Measurements from ENCODE around the gene CEP170.

Gene CEP170

GRCh38 chr1:243267914-243268653 lies 13.0 kb upstream of the CEP170 start:
- FAIRE-seq = no peak

DNA sequence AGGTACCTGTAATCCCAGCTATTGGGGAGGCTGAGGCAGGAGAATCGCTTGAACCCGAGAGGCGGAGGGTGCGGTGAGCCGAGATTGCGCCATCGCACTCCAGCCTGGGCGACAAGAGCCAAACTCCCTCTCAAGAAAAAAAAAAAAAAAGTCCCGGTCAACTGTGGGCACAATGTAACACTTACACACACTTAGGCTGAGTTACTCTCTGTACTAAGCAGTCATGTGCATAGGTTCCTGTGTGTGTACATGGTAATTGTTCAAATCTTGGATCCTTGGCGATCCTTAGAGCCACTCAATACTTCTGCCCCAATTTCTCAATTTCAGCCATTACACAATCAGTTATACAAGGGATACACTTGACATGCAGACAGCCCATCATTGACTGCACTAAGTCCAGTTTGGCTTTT lies 12.4 kb upstream of the CEP170 start:
- no peak for FAIRE-seq

GRCh38 chr1:243266231-243266630 lies 11.2 kb upstream of the CEP170 start:
- FAIRE-seq = no peak

DNA sequence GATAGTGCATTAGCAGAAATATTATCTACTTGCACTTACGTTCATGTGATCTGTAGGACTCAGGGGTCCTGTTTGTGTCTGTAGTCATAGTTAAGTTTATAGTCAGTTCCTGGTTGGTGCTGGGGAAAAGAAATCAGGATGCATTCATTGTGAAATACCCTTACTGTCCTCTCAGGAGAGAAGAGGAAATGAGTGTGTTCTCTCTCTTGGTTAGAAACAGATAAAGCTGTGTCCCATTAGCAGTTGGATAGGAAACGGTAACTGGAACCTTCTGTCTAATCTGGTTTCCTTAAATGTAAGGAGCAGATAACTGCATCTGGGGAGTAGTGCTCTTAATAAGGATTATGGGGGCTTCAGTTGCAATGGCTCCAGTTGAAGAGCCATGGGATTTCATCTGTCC lies 9.6 kb upstream of the CEP170 start:
- FAIRE-seq = no peak

DNA sequence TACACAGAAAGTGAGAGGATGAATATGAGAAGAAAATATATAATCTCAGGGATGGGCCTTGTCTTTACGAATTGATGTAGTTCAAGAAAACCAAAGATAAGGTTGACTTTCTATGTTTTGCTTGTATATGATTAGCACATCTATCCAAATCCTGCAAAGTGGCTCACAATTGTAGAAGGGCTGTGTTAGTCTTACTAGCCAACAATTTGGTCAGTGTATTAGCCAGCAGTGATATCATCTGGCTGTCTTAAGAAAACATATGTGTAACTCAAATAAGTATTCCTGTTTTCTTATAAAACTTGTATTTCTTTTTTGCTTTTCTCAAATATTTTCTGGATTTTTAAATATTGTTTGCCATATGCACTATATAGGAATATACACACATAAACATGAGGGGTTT lies 6.3 kb upstream of the CEP170 start:
- FAIRE-seq = no peak

DNA sequence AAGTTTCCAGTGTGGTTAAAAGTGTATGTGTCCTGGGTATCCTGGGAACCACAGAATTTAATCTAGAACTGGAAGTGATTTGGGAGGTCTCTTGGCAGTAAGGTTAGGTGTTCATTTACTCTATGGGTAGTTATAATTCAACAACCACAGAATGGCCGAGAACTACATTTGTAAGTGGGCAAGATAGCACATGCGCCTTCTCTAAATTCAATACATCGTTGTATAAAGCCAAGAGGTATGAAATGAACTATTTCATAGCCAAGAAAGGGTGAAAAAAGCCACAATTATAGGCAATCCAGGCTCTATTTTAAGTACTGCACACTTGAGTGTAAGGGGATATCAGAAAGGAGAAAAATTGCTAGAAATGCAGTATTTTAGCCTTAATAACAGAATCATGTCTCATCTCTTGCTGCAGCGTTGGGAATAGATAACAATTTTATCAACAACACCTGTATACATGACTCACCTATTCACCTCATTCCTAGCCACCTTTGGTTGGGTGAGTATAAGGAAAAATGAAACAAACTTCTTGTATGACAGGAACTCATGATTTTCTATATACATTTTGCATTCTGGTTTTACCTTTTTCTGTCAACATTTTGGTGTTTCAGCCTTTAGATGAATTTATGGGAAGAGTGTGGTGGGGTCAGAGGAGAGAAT lies 5.3 kb upstream of the CEP170 start:
- no peak for FAIRE-seq

- no peak for FAIRE-seq
Observed at GRCh38 chr1:243258731-243259130, 3.6 kb upstream of the CEP170 start.

DNA sequence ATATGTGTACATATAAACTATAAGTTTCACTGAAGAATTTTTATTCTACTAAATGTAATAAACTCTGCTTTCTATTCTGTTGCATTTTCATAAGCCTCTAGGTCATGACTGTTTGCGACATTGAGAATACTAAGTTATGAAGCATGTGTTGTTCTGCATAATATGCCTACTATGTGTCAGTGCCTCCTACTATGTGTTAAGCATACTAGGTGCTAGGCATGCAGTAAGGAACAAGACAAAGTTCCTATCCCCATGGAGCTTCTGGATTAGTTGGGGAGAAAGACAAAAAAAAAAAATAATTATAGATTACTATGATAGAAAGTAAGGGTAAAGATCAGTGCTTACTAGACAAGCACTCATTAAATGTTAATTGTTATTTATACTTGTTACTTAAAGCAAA lies 2.1 kb upstream of the CEP170 start:
- FAIRE-seq = no peak

- no peak for FAIRE-seq
Observed at GRCh38 chr1:243256590-243256989, 1.5 kb upstream of the CEP170 start.

- peak; percentile 55 for FAIRE-seq
Observed at GRCh38 chr1:243255791-243256512, 871 bp upstream of the CEP170 start, which contains the start of gene SDCCAG8. SDCCAG8 (plus strand) TSS chr1:243256041; CDS start chr1:243256174, 133 bp downstream.

GRCh38 chr1:243254233-243254926 lies 701 bp downstream of the CEP170 start:
- FAIRE-seq = no peak

GRCh38 chr1:243253926-243254232 lies 1.2 kb downstream of the CEP170 start:
- no peak for FAIRE-seq

DNA sequence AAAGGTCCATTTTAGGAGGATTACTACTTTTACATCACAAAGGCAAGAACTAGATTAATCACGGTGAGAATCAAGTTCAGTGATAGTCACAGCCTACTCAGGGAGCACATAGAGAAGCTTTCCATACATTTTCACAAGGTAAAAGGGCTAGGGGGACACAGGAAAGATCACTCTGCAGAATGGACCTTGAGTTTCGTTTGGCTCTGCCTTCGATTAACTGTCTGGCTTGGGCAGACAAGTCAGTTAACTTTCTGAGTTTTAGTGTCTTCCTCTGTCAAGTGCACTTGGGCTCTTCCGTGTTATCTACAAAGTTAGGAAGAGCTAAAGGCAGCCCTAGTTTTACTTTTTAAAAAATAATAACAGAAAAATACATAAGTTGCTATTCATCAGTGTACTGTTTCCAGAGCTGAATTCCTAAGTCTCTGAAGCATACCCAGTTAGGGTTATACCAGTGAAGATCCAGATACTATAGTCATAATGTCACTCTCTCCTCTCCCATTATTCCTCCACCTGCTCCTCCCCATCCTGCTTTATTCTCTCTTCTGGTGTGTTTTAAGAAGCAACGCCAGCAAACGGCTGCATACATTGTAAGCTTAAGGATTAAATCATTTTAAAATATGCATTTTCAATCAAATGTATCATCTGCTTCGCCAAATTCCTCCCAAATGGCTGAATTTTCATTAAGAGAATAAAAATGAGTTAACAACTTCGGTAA lies 1.7 kb downstream of the CEP170 start:
- no peak for FAIRE-seq

DNA sequence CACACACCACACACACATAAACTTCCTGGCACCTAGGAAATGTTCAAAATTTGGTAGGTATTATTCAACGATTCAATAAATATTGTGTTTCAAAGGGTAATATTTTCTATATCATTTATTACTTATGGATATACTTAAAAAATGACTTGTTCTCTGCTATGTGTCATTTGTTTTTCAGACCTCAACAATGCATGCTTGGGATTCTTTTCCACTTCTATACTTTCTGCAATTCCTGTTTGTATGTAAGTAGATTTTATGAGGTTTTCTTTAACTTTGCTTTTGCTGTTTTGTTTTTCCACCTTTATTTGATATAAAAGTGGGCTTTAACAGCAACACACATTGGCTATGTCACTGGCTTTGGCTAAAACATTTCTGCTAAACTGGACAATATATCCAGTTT lies 3.5 kb downstream of the CEP170 start:
- no peak for FAIRE-seq

DNA sequence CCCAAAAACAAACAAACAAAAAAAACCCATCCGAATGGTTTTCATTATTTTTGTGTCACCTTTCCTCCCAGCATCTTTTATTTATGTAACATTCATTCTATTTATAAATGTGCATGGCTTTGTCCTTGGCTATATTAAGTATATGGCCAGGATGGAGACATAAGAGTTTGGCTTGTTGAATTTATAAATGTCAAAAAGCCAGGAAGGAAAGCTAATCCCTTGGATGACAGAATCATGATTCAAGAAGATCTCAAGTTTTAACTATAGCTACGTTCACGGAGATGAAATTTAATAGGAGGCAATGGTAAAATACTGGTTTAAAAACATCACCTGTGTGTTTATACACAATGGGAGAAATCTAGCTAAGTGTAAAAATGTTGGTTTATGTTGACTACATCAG lies 5.0 kb downstream of the CEP170 start:
- no peak for FAIRE-seq

- no peak for FAIRE-seq
Observed at GRCh38 chr1:243249214-243249613, 5.9 kb downstream of the CEP170 start.

GRCh38 chr1:243247901-243248300 lies 7.2 kb downstream of the CEP170 start:
- no peak for FAIRE-seq

DNA sequence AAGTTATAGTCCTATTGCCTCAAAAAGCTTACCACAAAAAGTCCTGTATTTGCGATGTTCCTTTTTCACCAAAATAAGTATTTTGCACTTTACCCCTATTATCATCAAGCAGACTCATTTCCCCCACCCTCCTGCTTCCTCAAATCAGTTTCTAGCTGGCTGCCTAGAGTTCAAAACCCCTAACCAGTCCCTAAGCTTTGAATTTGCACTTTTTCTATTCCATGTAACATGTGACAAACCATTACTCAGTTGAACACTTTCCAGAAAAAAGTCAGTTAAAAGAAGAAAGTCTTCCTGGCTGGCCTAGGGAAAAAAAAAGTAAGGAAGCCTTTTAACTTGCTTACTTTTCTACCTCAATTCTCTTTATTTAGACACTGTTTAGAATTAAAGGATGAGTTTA lies 8.2 kb downstream of the CEP170 start:
- FAIRE-seq = no peak

DNA sequence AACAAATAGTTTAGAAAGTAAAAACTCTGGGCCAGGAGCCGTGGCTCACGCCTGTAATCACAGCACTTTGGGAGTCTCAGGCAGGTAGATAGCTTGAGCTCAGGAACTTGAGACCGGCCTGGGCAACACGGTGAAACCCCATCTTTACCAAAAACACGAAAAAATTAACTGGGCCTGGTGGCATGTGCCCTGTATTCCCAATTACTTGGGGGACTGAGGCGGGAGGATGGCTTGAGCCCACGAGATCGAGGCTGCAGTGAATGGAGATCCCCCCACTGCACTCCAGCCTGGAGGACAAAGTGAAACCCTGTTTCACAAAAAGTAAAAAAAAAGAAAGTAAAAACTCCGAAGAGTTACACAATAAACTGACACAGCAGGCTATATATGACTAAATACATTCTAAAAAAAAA lies 10.6 kb downstream of the CEP170 start:
- no peak for FAIRE-seq

DNA sequence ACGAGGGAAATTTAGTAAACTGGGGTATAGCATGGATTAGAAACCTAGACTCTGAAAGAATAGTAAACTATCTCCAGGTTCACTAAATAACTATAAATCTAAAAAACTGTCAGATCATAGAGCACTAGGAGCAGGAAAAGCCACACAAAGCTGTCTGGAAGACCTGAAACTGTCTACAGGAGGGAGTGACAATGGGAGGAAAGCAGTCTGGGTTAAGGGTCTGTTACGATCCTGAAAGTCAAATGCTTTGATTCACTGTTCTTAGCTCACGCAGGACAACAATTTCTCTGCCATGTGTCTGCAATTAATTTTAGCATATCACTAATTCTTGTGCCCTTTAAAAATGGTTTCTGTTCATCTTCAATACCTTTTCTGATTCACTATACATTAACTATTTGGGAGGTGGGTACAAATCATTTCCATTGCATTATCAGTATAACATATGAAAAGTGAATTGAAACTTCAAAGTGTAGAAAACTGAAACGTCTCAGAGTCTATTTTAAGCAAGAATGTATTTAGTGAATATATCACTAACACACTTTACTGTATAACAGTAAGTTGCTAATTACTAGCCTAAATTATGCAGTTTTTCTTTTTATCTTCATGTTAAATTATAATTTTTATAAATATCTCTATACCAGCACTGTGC lies 18.4 kb downstream of the CEP170 start:
- FAIRE-seq = no peak

- FAIRE-seq = no peak
Observed at GRCh38 chr1:243234978-243235647, 20.0 kb downstream of the CEP170 start.

GRCh38 chr1:243233908-243234307 lies 21.2 kb downstream of the CEP170 start:
- no peak for FAIRE-seq

Data from colon (tissue), 2 donors.